ENCODE results near the gene ARTN.

ARTN gene

GRCh38 chr1:43960798-43961197 is 27.2 kb downstream of the ARTN start:
- TF ChIP-seq, protein P1, sequence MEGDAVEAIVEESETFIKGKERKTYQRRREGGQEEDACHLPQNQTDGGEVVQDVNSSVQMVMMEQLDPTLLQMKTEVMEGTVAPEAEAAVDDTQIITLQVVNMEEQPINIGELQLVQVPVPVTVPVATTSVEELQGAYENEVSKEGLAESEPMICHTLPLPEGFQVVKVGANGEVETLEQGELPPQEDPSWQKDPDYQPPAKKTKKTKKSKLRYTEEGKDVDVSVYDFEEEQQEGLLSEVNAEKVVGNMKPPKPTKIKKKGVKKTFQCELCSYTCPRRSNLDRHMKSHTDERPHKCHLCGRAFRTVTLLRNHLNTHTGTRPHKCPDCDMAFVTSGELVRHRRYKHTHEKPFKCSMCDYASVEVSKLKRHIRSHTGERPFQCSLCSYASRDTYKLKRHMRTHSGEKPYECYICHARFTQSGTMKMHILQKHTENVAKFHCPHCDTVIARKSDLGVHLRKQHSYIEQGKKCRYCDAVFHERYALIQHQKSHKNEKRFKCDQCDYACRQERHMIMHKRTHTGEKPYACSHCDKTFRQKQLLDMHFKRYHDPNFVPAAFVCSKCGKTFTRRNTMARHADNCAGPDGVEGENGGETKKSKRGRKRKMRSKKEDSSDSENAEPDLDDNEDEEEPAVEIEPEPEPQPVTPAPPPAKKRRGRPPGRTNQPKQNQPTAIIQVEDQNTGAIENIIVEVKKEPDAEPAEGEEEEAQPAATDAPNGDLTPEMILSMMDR (conservative IDR thresholded peaks at IDR 0.05): no peak
- TF ChIP-seq ZFX (IDR thresholded peaks at IDR 0.05): no peak
- H3K27ac ChIP-seq: no peak overlapping the region

GRCh38 chr1:43961692-43962091 is 28.1 kb downstream of the ARTN start:
- TF ChIP-seq, protein P1 (conservative IDR thresholded peaks at IDR 0.05): no peak
- TF ChIP-seq ZFX (IDR thresholded peaks at IDR 0.05): no peak
- no peak overlapping the region for H3K27ac ChIP-seq

- H3K27ac ChIP-seq: no peak overlapping the region
- TF ChIP-seq ZFX (IDR thresholded peaks at IDR 0.05): no peak
- TF ChIP-seq, protein P1 (conservative IDR thresholded peaks at IDR 0.05): no peak
Observed at GRCh38 chr1:43962324-43962723, 28.7 kb downstream of the ARTN start.

- no peak for TF ChIP-seq ZFX (IDR thresholded peaks at IDR 0.05)
- TF ChIP-seq, protein P1 (conservative IDR thresholded peaks at IDR 0.05): no peak
- H3K27ac ChIP-seq: no peak overlapping the region
Observed at GRCh38 chr1:43963006-43963405, 29.4 kb downstream of the ARTN start.

- H3K27ac ChIP-seq: no peak overlapping the region
- TF ChIP-seq ZFX (IDR thresholded peaks at IDR 0.05): no peak
- TF ChIP-seq, protein P1 (conservative IDR thresholded peaks at IDR 0.05): no peak
Observed at GRCh38 chr1:43963890-43964289, 30.3 kb downstream of the ARTN start.

- no peak overlapping the region for H3K27ac ChIP-seq
- TF ChIP-seq, protein P1 (conservative IDR thresholded peaks at IDR 0.05): no peak
- no peak for TF ChIP-seq ZFX (IDR thresholded peaks at IDR 0.05)
Observed at GRCh38 chr1:43965316-43965715, 31.7 kb downstream of the ARTN start.

DNA sequence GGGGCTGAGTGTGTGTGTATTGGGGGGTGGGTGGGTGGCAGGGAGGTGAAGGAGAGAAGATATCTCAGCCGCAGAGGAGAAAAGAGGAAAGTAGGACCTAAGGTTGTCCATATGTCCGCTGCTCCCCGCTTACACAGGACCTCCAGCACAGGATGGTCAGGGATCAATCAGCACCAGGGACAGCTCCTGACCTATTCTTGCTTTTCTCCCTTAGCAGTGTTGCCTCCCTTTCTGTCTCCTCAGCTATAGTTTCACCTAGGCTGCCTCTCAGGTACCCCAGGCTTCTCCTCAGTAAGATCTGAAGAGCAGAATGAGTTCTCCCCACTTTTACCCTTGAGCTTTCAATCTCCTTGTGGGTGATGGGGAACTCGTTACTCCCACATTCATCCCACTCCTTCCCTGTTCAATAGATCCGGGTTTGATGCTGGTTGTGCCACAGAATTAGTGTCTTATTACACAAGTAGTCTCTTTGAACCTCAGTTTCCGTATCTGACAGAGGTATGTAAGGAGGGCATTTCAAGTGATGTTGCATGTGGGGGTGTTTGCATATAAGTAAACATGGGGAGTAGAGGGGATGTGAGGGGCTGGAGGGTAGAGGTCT is 34.8 kb downstream of the ARTN start:
- H3K27ac ChIP-seq: no peak overlapping the region
- TF ChIP-seq, protein P1 (conservative IDR thresholded peaks at IDR 0.05): no peak
- no peak for TF ChIP-seq ZFX (IDR thresholded peaks at IDR 0.05)
